Hepatocyte (in vitro differentiated cells): ENCODE results near the gene CLCNKB.

Experiments used
- EZH2 ChIP-seq: fragments of 200-600 bp; sonication (generic); IDR thresholded peaks from 2 replicates; pipeline ENCODE4 v1.6.1; 2016; ENCODE audit warnings: antibody characterized with exemption, mild to moderate bottlenecking, borderline replicate concordance
- EZH2phosphoT487 ChIP-seq: fragments of 200-600 bp; sonication (generic); IDR thresholded peaks from one replicate; pipeline ENCODE4 v1.6.1; 2018; ENCODE audit warnings: antibody characterized with exemption, mild to moderate bottlenecking, low read depth, moderate library complexity; ENCODE audit not compliant: unreplicated experiment, severe bottlenecking
- TF ChIP-seq, protein P1 (sequence below): fragments of 200-600 bp; sonication (generic); IDR thresholded peaks from 2 replicates; pipeline ENCODE4 v1.5.1; 2016; ENCODE audit warnings: antibody characterized with exemption, mild to moderate bottlenecking; ENCODE audit not compliant: poor library complexity

DNA sequence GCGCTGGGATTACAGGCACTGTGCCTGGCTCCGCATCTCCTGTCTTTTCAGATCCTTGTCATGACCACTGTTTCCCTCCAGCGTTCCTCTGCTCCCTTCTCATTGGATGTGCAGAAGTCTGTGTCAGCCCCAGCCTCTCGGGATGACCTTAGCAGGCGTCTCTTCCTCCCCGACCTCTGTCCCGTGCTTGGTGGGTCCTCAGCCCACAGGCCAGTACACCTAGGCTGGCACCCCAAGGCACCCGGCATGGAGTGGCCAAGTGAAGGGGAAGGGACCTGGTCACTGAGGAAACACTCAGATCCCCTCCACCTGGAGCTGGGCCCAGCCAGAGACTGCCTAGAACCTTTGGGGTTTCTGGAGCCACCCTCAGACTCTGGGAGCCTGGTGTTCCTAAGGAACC is 2.4 kb upstream of the CLCNKB start:
- TF ChIP-seq, protein P1, sequence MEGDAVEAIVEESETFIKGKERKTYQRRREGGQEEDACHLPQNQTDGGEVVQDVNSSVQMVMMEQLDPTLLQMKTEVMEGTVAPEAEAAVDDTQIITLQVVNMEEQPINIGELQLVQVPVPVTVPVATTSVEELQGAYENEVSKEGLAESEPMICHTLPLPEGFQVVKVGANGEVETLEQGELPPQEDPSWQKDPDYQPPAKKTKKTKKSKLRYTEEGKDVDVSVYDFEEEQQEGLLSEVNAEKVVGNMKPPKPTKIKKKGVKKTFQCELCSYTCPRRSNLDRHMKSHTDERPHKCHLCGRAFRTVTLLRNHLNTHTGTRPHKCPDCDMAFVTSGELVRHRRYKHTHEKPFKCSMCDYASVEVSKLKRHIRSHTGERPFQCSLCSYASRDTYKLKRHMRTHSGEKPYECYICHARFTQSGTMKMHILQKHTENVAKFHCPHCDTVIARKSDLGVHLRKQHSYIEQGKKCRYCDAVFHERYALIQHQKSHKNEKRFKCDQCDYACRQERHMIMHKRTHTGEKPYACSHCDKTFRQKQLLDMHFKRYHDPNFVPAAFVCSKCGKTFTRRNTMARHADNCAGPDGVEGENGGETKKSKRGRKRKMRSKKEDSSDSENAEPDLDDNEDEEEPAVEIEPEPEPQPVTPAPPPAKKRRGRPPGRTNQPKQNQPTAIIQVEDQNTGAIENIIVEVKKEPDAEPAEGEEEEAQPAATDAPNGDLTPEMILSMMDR, result no peak
- TF ChIP-seq EZH2 (no peak), EZH2phosphoT487 (no peak)
